HepG2 (cell line): ENCODE measurements around the gene TRIM37. TPM values are rescaled to one million over a fixed set of nuclear protein-coding genes. Genes with fewer than 3 reads are reported as not detected.

ENCODE experiments used
- CHD2 ChIP-seq: IDR thresholded peaks from 2 replicates; pipeline ENCODE4 v1.6.1; 2011; ENCODE audit warnings: low read depth, low read length, improper control_type of control experiment
- CREB1 ChIP-seq, 2 experiments: fragments of 450-650 bp in 1 of 2; IDR thresholded peaks; 2 replicates each; pipeline ENCODE4 v1.6.1; 2016 to 2017; ENCODE audit warnings: control low read depth in 1 of 2, mild to moderate bottlenecking in 1 of 2, missing compliant biosample characterization in 1 of 2, missing genetic modification characterization in 1 of 2
- CREM ChIP-seq, 2 experiments: sonication (generic) in 1 of 2; formaldehyde crosslinking in 1 of 2; IDR thresholded peaks; 2 replicates each; pipeline versions ENCODE4 v1.4.0 to v1.6.1; 2016 to 2020; ENCODE audit warnings: antibody characterized with exemption in 1 of 2, mild to moderate bottlenecking in 1 of 2, missing genetic modification reagents in 1 of 2
- KLF15 ChIP-seq: sonication (generic); formaldehyde crosslinking; IDR thresholded peaks from 2 replicates; pipeline ENCODE4 v1.8.1; 2023; ENCODE audit warnings: borderline replicate concordance, mild to moderate bottlenecking, inconsistent platforms, missing genetic modification reagents, mixed read lengths
- MXI1 ChIP-seq: IDR thresholded peaks from 3 replicates; pipeline ENCODE4 v1.6.1; 2012; ENCODE audit warnings: low read depth, low read length, inconsistent platforms, borderline replicate concordance
- NR2F2 ChIP-seq: IDR thresholded peaks from 2 replicates; pipeline ENCODE4 v1.6.1; 2012; ENCODE audit warnings: low read depth, inconsistent platforms, borderline replicate concordance
- STAT5B ChIP-seq: sonication (generic); formaldehyde crosslinking; IDR thresholded peaks from 2 replicates; pipeline ENCODE4 v1.4.0; 2020; ENCODE audit warnings: missing genetic modification reagents
- ZNF281 ChIP-seq: sonication (generic); formaldehyde crosslinking; IDR thresholded peaks from 2 replicates; pipeline ENCODE4 v1.4.0; 2020; ENCODE audit warnings: missing genetic modification reagents, borderline replicate concordance
- ZNF670 ChIP-seq: sonication (generic); formaldehyde crosslinking; IDR thresholded peaks from 2 replicates; pipeline ENCODE4 v1.8.0; 2022; ENCODE audit warnings: mild to moderate bottlenecking, missing genetic modification reagents, borderline replicate concordance
- ZNF709 ChIP-seq: sonication (generic); formaldehyde crosslinking; IDR thresholded peaks from 2 replicates; pipeline ENCODE4 v1.5.0; 2020; ENCODE audit warnings: mild to moderate bottlenecking, missing genetic modification reagents
- ZNF776 ChIP-seq: sonication (generic); formaldehyde crosslinking; IDR thresholded peaks from 2 replicates; pipeline ENCODE4 v1.4.0; 2020; ENCODE audit warnings: mild to moderate bottlenecking, missing genetic modification reagents
- polyA plus RNA-seq, 8 experiments: library from polyadenylated mRNA; depleted of rRNA in 3 of 8; stranded (reverse) in 7 of 8; unstranded in 1 of 8; fragments of >200 nt; fragmentation: Illumina TruSeq in 4 of 8; extraction: Trizol in 4 of 8; gene quantifications; 2 replicates each; pipeline versions ENCODE4 v1.2.1 to v1.2.3, GENCODE V29; 2011 to 2016; ENCODE audit warnings: low read depth in 4 of 8, missing spikeins in 1 of 8, mixed read lengths in 1 of 8; ENCODE audit not compliant: insufficient read depth in 1 of 8
- total RNA-seq, 5 experiments: library from RNA; depleted of rRNA; stranded (reverse); fragments of >200 nt; fragmentation: Illumina TruSeq; extraction: Trizol; gene quantifications; 2 replicates each; pipeline ENCODE4 v1.2.3, GENCODE V29; 2016; ENCODE audit warnings: low read depth in 1 of 5
- TF ChIP-seq, protein P1 (sequence below): sonication (generic); formaldehyde crosslinking; IDR thresholded peaks from 2 replicates; pipeline ENCODE4 v1.5.1; 2020; ENCODE audit warnings: missing genetic modification reagents, mild to moderate bottlenecking, borderline replicate concordance
- TF ChIP-seq, protein P2 (sequence below): sonication (generic); formaldehyde crosslinking; IDR thresholded peaks from 2 replicates; pipeline ENCODE4 v1.5.1; 2020; ENCODE audit warnings: missing genetic modification reagents, mild to moderate bottlenecking, borderline replicate concordance
- TF ChIP-seq, protein P3 (sequence below): sonication (generic); formaldehyde crosslinking; IDR thresholded peaks from 2 replicates; pipeline ENCODE4 v1.9.0; 2022; ENCODE audit warnings: missing genetic modification reagents, mild to moderate bottlenecking, borderline replicate concordance
- TF ChIP-seq, protein P4 (sequence below): fragments of 450-650 bp; IDR thresholded peaks from 2 replicates; pipeline ENCODE4 v1.6.1; 2017; ENCODE audit warnings: mild to moderate bottlenecking

The TRIM37 gene
- total and polyA plus RNA-seq, 2 of the 13 experiments (the other 11 are each of a cell fraction or from before 2014, with no cell fraction given), result 12.4 to 39.1 TPM

GRCh38 chr17:59154721-59155438, 48.2 kb upstream of the TRIM37 start, which contains the start of gene SKA2 (continued):
- TF ChIP-seq, protein P1, sequence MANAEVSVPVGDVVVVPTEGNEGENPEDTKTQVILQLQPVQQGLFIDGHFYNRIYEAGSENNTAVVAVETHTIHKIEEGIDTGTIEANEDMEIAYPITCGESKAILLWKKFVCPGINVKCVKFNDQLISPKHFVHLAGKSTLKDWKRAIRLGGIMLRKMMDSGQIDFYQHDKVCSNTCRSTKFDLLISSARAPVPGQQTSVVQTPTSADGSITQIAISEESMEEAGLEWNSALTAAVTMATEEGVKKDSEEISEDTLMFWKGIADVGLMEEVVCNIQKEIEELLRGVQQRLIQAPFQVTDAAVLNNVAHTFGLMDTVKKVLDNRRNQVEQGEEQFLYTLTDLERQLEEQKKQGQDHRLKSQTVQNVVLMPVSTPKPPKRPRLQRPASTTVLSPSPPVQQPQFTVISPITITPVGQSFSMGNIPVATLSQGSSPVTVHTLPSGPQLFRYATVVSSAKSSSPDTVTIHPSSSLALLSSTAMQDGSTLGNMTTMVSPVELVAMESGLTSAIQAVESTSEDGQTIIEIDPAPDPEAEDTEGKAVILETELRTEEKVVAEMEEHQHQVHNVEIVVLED (CRISPR knock-in tag), result peak; percentile 45; the same call in 1 of the 2 replicates
- TF ChIP-seq CHD2 (peak; percentile 78), STAT5B (CRISPR knock-in tag) (no peak; the same call in 1 of the 2 replicates), CREM (IDR thresholded peaks at IDR 0.05) (peak; percentile 87), CREM (CRISPR knock-in tag; IDR thresholded peaks at IDR 0.05) (no peak), ZNF709 (CRISPR knock-in tag) (peak; percentile 70), KLF15 (CRISPR knock-in tag) (no peak; the same call in 1 of the 2 replicates), CREB1 (IDR thresholded peaks at IDR 0.05) (peak; percentile 89), CREB1 (CRISPR knock-in tag; IDR thresholded peaks at IDR 0.05) (peak; percentile 95; the same call in 1 of the 2 replicates), ZNF776 (CRISPR knock-in tag) (peak; percentile 51; the same call in 1 of the 2 replicates), ZNF670 (CRISPR knock-in tag) (no peak), NR2F2 (no peak), MXI1 (peak; percentile 69; the same call in 2 of the 3 replicates), ZNF281 (CRISPR knock-in tag) (peak; percentile 51)
- TF ChIP-seq, protein P2, sequence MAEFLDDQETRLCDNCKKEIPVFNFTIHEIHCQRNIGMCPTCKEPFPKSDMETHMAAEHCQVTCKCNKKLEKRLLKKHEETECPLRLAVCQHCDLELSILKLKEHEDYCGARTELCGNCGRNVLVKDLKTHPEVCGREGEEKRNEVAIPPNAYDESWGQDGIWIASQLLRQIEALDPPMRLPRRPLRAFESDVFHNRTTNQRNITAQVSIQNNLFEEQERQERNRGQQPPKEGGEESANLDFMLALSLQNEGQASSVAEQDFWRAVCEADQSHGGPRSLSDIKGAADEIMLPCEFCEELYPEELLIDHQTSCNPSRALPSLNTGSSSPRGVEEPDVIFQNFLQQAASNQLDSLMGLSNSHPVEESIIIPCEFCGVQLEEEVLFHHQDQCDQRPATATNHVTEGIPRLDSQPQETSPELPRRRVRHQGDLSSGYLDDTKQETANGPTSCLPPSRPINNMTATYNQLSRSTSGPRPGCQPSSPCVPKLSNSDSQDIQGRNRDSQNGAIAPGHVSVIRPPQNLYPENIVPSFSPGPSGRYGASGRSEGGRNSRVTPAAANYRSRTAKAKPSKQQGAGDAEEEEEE, result no peak
- TF ChIP-seq, protein P3, sequence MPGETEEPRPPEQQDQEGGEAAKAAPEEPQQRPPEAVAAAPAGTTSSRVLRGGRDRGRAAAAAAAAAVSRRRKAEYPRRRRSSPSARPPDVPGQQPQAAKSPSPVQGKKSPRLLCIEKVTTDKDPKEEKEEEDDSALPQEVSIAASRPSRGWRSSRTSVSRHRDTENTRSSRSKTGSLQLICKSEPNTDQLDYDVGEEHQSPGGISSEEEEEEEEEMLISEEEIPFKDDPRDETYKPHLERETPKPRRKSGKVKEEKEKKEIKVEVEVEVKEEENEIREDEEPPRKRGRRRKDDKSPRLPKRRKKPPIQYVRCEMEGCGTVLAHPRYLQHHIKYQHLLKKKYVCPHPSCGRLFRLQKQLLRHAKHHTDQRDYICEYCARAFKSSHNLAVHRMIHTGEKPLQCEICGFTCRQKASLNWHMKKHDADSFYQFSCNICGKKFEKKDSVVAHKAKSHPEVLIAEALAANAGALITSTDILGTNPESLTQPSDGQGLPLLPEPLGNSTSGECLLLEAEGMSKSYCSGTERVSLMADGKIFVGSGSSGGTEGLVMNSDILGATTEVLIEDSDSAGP (CRISPR knock-in tag), result peak; percentile 69; the same call in 1 of the 2 replicates
- TF ChIP-seq, protein P4, sequence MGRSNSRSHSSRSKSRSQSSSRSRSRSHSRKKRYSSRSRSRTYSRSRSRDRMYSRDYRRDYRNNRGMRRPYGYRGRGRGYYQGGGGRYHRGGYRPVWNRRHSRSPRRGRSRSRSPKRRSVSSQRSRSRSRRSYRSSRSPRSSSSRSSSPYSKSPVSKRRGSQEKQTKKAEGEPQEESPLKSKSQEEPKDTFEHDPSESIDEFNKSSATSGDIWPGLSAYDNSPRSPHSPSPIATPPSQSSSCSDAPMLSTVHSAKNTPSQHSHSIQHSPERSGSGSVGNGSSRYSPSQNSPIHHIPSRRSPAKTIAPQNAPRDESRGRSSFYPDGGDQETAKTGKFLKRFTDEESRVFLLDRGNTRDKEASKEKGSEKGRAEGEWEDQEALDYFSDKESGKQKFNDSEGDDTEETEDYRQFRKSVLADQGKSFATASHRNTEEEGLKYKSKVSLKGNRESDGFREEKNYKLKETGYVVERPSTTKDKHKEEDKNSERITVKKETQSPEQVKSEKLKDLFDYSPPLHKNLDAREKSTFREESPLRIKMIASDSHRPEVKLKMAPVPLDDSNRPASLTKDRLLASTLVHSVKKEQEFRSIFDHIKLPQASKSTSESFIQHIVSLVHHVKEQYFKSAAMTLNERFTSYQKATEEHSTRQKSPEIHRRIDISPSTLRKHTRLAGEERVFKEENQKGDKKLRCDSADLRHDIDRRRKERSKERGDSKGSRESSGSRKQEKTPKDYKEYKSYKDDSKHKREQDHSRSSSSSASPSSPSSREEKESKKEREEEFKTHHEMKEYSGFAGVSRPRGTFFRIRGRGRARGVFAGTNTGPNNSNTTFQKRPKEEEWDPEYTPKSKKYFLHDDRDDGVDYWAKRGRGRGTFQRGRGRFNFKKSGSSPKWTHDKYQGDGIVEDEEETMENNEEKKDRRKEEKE, result no peak
